Islet of Langerhans (tissue), 1 donor: ENCODE results near the gene NHLRC1.
"Not testable (repeated sequence)": the region's sequence is repeated elsewhere in the genome, so short reads cannot be mapped to it uniquely, and the experiment has no call there.

ENCODE experiments used
- FAIRE-seq: peaks from one replicate; lab custom pipeline; 2011; peaks lifted over from hg19 to GRCh38; lab: Jason Lieb, UNC

Gene NHLRC1

DNA sequence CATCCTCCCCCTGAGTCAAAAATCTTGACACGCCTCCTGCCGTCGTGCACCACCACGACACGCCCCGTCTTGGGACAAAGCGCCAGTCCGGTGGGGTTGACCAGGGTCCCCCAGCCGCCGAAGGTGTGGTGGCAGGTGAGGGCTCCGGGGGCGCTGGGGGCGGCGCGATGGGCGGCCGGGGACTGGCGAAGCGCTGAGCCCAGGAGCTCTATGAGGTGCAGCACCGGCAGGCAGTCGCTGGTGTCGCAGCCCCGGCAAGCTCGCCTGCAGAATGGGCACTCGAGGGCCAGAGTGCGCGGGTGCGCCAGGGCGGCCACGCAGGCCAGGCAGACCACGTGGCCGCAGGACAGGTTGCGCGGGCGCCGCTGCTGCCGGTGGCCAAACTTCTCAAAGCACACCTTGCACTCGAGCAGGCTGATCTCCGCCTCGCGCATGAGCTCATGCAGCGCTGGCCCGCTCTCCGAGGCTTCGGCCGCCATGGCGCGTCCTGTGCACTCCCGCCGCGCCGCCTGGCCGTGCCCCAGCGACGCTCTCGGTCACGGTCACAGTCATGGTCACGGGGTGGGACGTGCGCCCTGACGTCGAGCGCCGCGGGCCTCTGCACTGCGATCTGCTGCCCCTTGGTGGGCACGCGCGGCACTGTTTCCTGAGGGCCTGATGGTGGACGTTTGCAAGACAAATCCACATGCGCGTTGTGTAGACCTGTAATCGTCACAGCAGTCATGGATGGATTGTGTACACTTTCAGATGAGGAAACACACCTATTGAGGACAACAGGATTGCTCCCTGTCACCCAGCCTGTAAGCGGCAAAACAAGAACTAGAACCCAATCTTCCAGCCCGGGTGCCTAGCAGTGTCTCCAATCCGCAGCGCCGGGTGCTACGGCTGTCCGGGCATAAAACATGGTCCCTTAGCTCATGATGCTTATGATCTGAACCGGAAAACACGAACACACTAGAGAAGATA is at the start of gene NHLRC1:
Gene NHLRC1, minus strand, starts transcription at position 550 of the 966 bp plus-strand sequence. Its CDS starts 71 bp downstream, at position 479.
- FAIRE-seq, result no peak

GRCh38 chr6:18171871-18172270 is 49.4 kb upstream of the NHLRC1 start:
- no peak for FAIRE-seq

GRCh38 chr6:18168264-18168663 is 45.8 kb upstream of the NHLRC1 start:
- FAIRE-seq, result no peak

- no peak for FAIRE-seq
These were observed 44.0 kb upstream of the NHLRC1 start for GRCh38 chr6:18166312-18167036.

GRCh38 chr6:18165751-18166150 is 43.3 kb upstream of the NHLRC1 start:
- FAIRE-seq, result no peak

DNA sequence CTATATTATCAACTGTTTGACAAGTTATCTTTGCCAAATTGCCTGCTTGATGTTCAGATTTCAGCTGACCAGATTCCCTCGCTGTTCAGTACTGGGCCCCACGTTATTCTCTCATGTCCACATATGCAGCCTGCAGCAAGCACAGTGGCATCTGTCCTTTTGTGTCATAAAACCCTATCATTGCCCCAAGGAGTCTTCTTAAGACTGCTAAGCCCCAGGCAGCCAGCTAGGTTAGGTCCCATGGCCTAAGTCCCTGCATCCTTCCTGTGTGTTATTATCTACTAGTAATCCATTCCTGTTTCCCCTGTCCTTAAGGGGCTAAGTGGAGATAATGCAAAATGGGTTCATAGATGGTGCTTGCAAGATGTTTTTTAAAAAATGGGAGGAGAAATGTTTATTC is 39.9 kb upstream of the NHLRC1 start:
- no peak for FAIRE-seq

- no peak for FAIRE-seq
These were observed 39.0 kb upstream of the NHLRC1 start for GRCh38 chr6:18161431-18161830.

GRCh38 chr6:18160911-18161310 is 38.4 kb upstream of the NHLRC1 start:
- no peak for FAIRE-seq

GRCh38 chr6:18155864-18156421 is 33.5 kb upstream of the NHLRC1 start:
- no peak for FAIRE-seq

DNA sequence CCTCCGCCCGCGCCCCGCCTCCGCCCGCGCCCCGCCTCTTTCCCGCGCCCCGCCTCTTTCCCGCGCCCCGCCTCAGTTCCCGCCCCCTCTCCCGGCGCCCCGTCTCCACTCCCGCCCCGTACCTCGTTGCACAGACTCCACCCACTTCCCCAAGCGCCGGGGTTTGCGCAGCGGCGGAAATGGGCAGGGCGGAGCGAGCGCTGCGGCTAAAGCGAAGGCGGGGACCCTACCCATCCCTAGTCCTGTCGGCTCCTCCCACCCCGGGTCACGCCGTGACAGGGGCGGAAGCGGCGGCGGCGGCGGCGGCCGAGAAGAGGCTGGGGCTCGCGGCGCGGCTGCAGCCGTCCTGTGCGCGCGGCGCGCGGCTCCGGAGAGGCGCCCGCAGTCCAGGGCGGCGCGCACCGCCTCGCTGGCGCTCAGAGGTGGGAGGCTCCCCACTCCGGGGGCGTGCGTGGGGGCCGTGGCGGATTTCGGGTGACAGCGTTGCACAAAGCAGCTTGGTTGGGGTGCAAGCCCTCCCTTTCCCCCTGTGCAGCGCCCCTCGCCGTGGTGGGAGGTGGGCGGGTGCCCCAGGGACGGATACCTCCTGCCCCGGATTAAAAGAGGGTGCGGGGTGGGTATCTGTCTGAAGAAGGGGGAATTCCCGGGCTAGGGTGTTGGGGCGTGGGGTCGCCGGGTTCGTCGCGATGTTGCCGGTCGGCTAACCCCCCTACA is 32.8 kb upstream of the NHLRC1 start, which contains the start of gene KDM1B:
Gene KDM1B, plus strand, starts transcription at position 273 of the 714 bp plus-strand sequence. CDS start 4,474 bp downstream, outside the sequence.
- FAIRE-seq, result no peak

- FAIRE-seq, result no peak
These were observed 32.2 kb upstream of the NHLRC1 start, which contains the start of gene TPMT for GRCh38 chr6:18154507-18155149. TPMT (minus strand) TSS chr6:18155077; CDS start chr6:18149127, 5,950 bp downstream.

- no peak for FAIRE-seq
These were observed 30.8 kb upstream of the NHLRC1 start for GRCh38 chr6:18153311-18153703.

GRCh38 chr6:18151801-18152200 is 29.3 kb upstream of the NHLRC1 start:
- no peak for FAIRE-seq

DNA sequence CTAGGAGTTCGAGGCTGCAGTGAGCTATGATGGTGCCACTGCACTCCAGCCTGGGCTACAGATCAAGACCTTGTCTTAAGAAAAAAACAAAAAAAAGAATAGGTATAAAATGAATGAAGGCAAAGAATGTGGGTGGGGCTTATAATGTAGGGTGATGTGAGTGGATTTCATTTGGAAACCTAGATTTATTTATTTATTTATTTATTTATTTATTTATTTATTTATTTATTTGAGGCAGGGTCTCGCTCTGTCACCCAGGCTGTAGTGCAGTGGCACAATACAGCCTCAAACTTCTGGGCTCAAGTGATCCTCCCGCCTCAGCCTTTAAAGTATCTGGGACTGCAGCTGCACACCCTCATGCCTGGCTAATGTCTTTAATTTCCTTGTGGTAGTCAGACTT is 28.9 kb upstream of the NHLRC1 start:
- not testable (repeated sequence) for FAIRE-seq

GRCh38 chr6:18148304-18149025 is 26.0 kb upstream of the NHLRC1 start:
- no peak for FAIRE-seq

- no peak for FAIRE-seq
These were observed 25.1 kb upstream of the NHLRC1 start for GRCh38 chr6:18147616-18148015.

GRCh38 chr6:18147160-18147559 is 24.7 kb upstream of the NHLRC1 start:
- no peak for FAIRE-seq

DNA sequence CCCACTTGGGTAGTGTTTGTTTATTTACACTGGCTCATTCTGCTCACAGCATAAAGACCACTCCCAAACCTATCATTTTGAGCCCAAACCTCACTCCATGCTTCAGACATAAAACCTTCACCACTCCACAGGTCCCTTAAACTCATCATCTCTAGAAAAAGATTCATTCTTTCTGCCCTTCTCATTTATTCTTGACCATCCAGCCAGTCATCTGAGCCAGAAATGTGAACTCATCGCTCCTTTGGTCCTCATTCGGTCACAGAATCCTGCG is 20.0 kb upstream of the NHLRC1 start:
- FAIRE-seq, result no peak

DNA sequence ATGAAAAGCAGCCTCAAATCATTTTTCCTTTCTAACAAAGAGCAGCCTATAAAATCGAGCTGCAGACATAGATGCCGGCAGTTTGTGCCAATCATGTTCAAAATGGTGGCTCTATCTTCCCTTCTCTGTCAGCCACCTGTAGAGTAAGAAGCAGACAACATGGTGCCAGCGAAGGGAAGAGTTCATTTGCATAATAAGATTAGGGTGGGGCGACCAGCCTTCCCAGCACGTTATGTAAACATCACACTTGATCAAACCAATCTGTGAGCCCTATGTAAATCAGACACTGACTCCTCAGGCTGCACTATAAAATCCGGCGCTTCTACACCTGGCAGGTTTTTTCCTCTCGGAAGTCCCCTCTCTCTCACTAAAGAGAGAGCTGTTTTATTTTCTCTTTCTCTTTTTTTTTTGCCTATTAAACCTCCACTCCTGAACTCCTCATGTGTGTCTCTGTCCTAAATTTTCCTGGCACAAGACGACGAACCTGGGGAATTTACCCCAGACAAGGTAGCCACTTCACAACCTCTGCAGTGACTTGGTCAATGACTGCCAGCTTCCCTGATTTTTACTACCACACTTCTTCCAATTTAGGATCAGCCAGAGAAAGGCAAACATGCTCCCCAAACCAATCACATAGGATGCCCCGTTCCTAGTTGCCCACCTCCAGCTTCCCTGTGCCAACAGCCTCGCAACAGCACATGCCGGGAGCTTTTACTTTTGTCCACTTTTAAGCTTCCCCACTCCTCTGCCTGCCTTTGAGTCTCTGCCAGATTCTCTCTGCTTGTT is 19.5 kb upstream of the NHLRC1 start:
- FAIRE-seq, result no peak

GRCh38 chr6:18139935-18140621 is 17.6 kb upstream of the NHLRC1 start:
- FAIRE-seq, result no peak
